ENCODE results near the gene C1orf174.
A peak's percentile ranks its signal among the peaks of the same experiment; 100 is the strongest.

C1orf174 gene

GRCh38 chr1:3905266-3905952 lies 5.3 kb upstream of the C1orf174 start:
- TF ChIP-seq POU2F2 (IDR thresholded peaks at IDR 0.05; ENCODE audit: low read depth, low read length), result no peak
- no peak for TF ChIP-seq TAF1 (IDR thresholded peaks at IDR 0.05; ENCODE audit: low read depth, low read length)
- TF ChIP-seq POLR2A (IDR thresholded peaks at IDR 0.05; ENCODE audit: low read depth, low read length), result no peak
- no peak for TF ChIP-seq PAX5 (IDR thresholded peaks at IDR 0.05; ENCODE audit: insufficient read depth, low read length, severe bottlenecking)
- TF ChIP-seq POLR2AphosphoS5 (IDR thresholded peaks at IDR 0.05; ENCODE audit: low read depth, low read length), result no peak
- no peak for TF ChIP-seq SPI1 (IDR thresholded peaks at IDR 0.05; ENCODE audit: low read depth, low read length)
- DNase-seq (ENCODE audit: insufficient read length, low spot score), result no peak

GRCh38 chr1:3904843-3905185 lies 4.7 kb upstream of the C1orf174 start:
- no peak for TF ChIP-seq TAF1 (IDR thresholded peaks at IDR 0.05; ENCODE audit: low read depth, low read length)
- TF ChIP-seq PAX5 (IDR thresholded peaks at IDR 0.05; ENCODE audit: insufficient read depth, low read length, severe bottlenecking), result no peak
- TF ChIP-seq SPI1 (IDR thresholded peaks at IDR 0.05; ENCODE audit: low read depth, low read length), result no peak
- TF ChIP-seq POU2F2 (IDR thresholded peaks at IDR 0.05; ENCODE audit: low read depth, low read length), result no peak
- DNase-seq (ENCODE audit: insufficient read length, low spot score) (no peak), FAIRE-seq (no peak)

More at GRCh38 chr1:3905266-3905952, 5.3 kb upstream of the C1orf174 start:
- FAIRE-seq, result no peak

- FAIRE-seq, result no peak
- no peak for DNase-seq (ENCODE audit: insufficient read length, low spot score)
- TF ChIP-seq POU2F2 (IDR thresholded peaks at IDR 0.05; ENCODE audit: low read depth, low read length), result no peak
- no peak for TF ChIP-seq POLR2AphosphoS5 (IDR thresholded peaks at IDR 0.05; ENCODE audit: low read depth, low read length)
- TF ChIP-seq SPI1 (IDR thresholded peaks at IDR 0.05; ENCODE audit: low read depth, low read length), result no peak
- TF ChIP-seq PAX5 (IDR thresholded peaks at IDR 0.05; ENCODE audit: insufficient read depth, low read length, severe bottlenecking), result no peak
- no peak for TF ChIP-seq TAF1 (IDR thresholded peaks at IDR 0.05; ENCODE audit: low read depth, low read length)
- no peak for TF ChIP-seq POLR2A (IDR thresholded peaks at IDR 0.05; ENCODE audit: low read depth, low read length)
These were observed 4.2 kb upstream of the C1orf174 start for GRCh38 chr1:3904006-3904842.

- FAIRE-seq (peak; percentile 23), DNase-seq (ENCODE audit: insufficient read length, low spot score) (no peak)
- TF ChIP-seq POU2F2 (IDR thresholded peaks at IDR 0.05; ENCODE audit: low read depth, low read length) (no peak), POLR2A (IDR thresholded peaks at IDR 0.05; ENCODE audit: low read depth, low read length) (no peak), POLR2AphosphoS5 (IDR thresholded peaks at IDR 0.05; ENCODE audit: low read depth, low read length) (no peak), TAF1 (IDR thresholded peaks at IDR 0.05; ENCODE audit: low read depth, low read length) (no peak)
These were observed 3.3 kb upstream of the C1orf174 start for GRCh38 chr1:3903141-3904005.

- TF ChIP-seq POLR2A (IDR thresholded peaks at IDR 0.05; ENCODE audit: low read depth, low read length) (no peak), POU2F2 (IDR thresholded peaks at IDR 0.05; ENCODE audit: low read depth, low read length) (no peak), SPI1 (IDR thresholded peaks at IDR 0.05; ENCODE audit: low read depth, low read length) (no peak), TAF1 (IDR thresholded peaks at IDR 0.05; ENCODE audit: low read depth, low read length) (no peak), PAX5 (IDR thresholded peaks at IDR 0.05; ENCODE audit: insufficient read depth, low read length, severe bottlenecking) (no peak), POLR2AphosphoS5 (IDR thresholded peaks at IDR 0.05; ENCODE audit: low read depth, low read length) (no peak)
- DNase-seq (ENCODE audit: insufficient read length, low spot score), result no peak
- FAIRE-seq, result peak; percentile 59
These were observed 2.6 kb upstream of the C1orf174 start for GRCh38 chr1:3902571-3903091.

- TF ChIP-seq POLR2A (IDR thresholded peaks at IDR 0.05; ENCODE audit: low read depth, low read length) (no peak), TAF1 (IDR thresholded peaks at IDR 0.05; ENCODE audit: low read depth, low read length) (no peak), PAX5 (IDR thresholded peaks at IDR 0.05; ENCODE audit: insufficient read depth, low read length, severe bottlenecking) (no peak), POU2F2 (IDR thresholded peaks at IDR 0.05; ENCODE audit: low read depth, low read length) (no peak), POLR2AphosphoS5 (IDR thresholded peaks at IDR 0.05; ENCODE audit: low read depth, low read length) (no peak), SPI1 (IDR thresholded peaks at IDR 0.05; ENCODE audit: low read depth, low read length) (no peak)
- FAIRE-seq (no peak), DNase-seq (ENCODE audit: insufficient read length, low spot score) (no peak)
These were observed 2.0 kb upstream of the C1orf174 start for GRCh38 chr1:3902111-3902511.

- DNase-seq (ENCODE audit: insufficient read length, low spot score) (peak; percentile 93), FAIRE-seq (peak; percentile 100)
- TF ChIP-seq POU2F2 (IDR thresholded peaks at IDR 0.05; ENCODE audit: low read depth, low read length) (no peak), POLR2A (IDR thresholded peaks at IDR 0.05; ENCODE audit: low read depth, low read length) (no peak), SPI1 (IDR thresholded peaks at IDR 0.05; ENCODE audit: low read depth, low read length) (no peak), PAX5 (IDR thresholded peaks at IDR 0.05; ENCODE audit: insufficient read depth, low read length, severe bottlenecking) (no peak), TAF1 (IDR thresholded peaks at IDR 0.05; ENCODE audit: low read depth, low read length) (no peak), POLR2AphosphoS5 (IDR thresholded peaks at IDR 0.05; ENCODE audit: low read depth, low read length) (no peak)
These were observed 977 bp upstream of the C1orf174 start for GRCh38 chr1:3900969-3901529.

- FAIRE-seq, result no peak
- no peak for DNase-seq (ENCODE audit: insufficient read length, low spot score)
- no peak for TF ChIP-seq POLR2A (IDR thresholded peaks at IDR 0.05; ENCODE audit: low read depth, low read length)
- no peak for TF ChIP-seq PAX5 (IDR thresholded peaks at IDR 0.05; ENCODE audit: insufficient read depth, low read length, severe bottlenecking)
- TF ChIP-seq POLR2AphosphoS5 (IDR thresholded peaks at IDR 0.05; ENCODE audit: low read depth, low read length), result no peak
- TF ChIP-seq TAF1 (IDR thresholded peaks at IDR 0.05; ENCODE audit: low read depth, low read length), result no peak
- no peak for TF ChIP-seq SPI1 (IDR thresholded peaks at IDR 0.05; ENCODE audit: low read depth, low read length)
- no peak for TF ChIP-seq POU2F2 (IDR thresholded peaks at IDR 0.05; ENCODE audit: low read depth, low read length)
These were observed 320 bp downstream of the C1orf174 start for GRCh38 chr1:3899754-3900149.
